Panc1 (cell line): Measurements from ENCODE around the gene MPZL3.

Source experiments
- CTCF ChIP-seq: fragments of 450-650 bp; IDR thresholded peaks from 2 replicates; pipeline ENCODE4 v1.5.1; 2017; ENCODE audit warnings: mild to moderate bottlenecking
- POLR2AphosphoS5 ChIP-seq: IDR thresholded peaks from 2 replicates; pipeline ENCODE4 v1.6.1; 2012; ENCODE audit warnings: mild to moderate bottlenecking, low read depth, low read length, moderate library complexity
- REST ChIP-seq, 2 experiments: IDR thresholded peaks; 2 replicates each; pipeline ENCODE4 v1.6.1; 2011 to 2012; ENCODE audit warnings: low read depth in 2 of 2, control low read depth in 1 of 2, low read length in 1 of 2, mild to moderate bottlenecking in 1 of 2, moderate library complexity in 1 of 2; ENCODE audit not compliant: insufficient read depth in 1 of 2
- SIN3A ChIP-seq: IDR thresholded peaks from 2 replicates; pipeline ENCODE4 v1.6.1; 2012; ENCODE audit warnings: low read depth, mild to moderate bottlenecking, low read length, moderate library complexity, borderline replicate concordance; ENCODE audit not compliant: insufficient read depth
- TCF7L2 ChIP-seq: IDR thresholded peaks from 2 replicates; pipeline ENCODE4 v1.6.1; 2011; ENCODE audit warnings: mild to moderate bottlenecking, low read depth, low read length, inconsistent platforms

- TF ChIP-seq CTCF (no peak), POLR2AphosphoS5 (no peak), SIN3A (no peak), TCF7L2 (no peak), REST (IDR thresholded peaks at IDR 0.05; ENCODE audit: insufficient read depth in 1 of 2, low read depth in 2 of 2, low read length in 1 of 2) (no peak)
These were observed 24.0 kb downstream of the MPZL3 start for GRCh38 chr11:118227865-118228785.
